Osteoblast (primary cell): ENCODE measurements around the gene ATP5F1D. TPM values are rescaled to one million over a fixed set of nuclear protein-coding genes. Genes with fewer than 3 reads are reported as not detected.
A peak's percentile ranks its signal among the peaks of the same experiment; 100 is the strongest.

ENCODE experiments used
- DNase-seq: peaks from one replicate; pipeline ENCODE4 v3.0.0; 2011; ENCODE audit warnings: low spot score, mixed read lengths; ENCODE audit not compliant: insufficient read length; ENCODE audit errors: missing footprints
- H2AFZ ChIP-seq: 2 replicates; pipeline ENCODE4 v1.6.0; 2011; ENCODE audit warnings: mild to moderate bottlenecking, low read length
- H3K27ac ChIP-seq: 2 replicates; pipeline ENCODE4 v1.5.1; 2011; ENCODE audit warnings: mild to moderate bottlenecking, low read depth, low read length, moderate library complexity
- H3K27me3 ChIP-seq: 2 replicates; pipeline ENCODE4 v1.6.0; 2012; ENCODE audit warnings: mild to moderate bottlenecking, control low read depth, inconsistent platforms, low read length, moderate library complexity; ENCODE audit not compliant: insufficient read depth
- H3K36me3 ChIP-seq: 2 replicates; pipeline ENCODE4 v1.5.1; 2011; ENCODE audit warnings: mild to moderate bottlenecking, low read length, control low read depth, moderate library complexity; ENCODE audit not compliant: insufficient read depth
- H3K4me1 ChIP-seq: 2 replicates; pipeline ENCODE4 v1.5.1; 2011; ENCODE audit warnings: mild to moderate bottlenecking, low read length, control low read depth, moderate library complexity; ENCODE audit not compliant: insufficient read depth
- H3K4me2 ChIP-seq: 2 replicates; pipeline ENCODE4 v1.6.0; 2011; ENCODE audit warnings: mild to moderate bottlenecking, low read length; ENCODE audit not compliant: insufficient read depth
- H3K4me3 ChIP-seq: fragments of 200-600 bp; sonication (generic); 3 replicates; pipeline ENCODE4 v1.5.1; 2012; ENCODE audit warnings: mild to moderate bottlenecking, low read length, inconsistent platforms; ENCODE audit not compliant: insufficient read depth
- H3K79me2 ChIP-seq: 2 replicates; pipeline ENCODE4 v1.6.0; 2012; ENCODE audit warnings: mild to moderate bottlenecking, low read length, control low read depth, inconsistent platforms; ENCODE audit not compliant: insufficient read depth
- H3K9me3 ChIP-seq: 2 replicates; pipeline ENCODE4 v1.5.1; 2011; ENCODE audit warnings: low read depth, low read length, control low read depth
- H4K20me1 ChIP-seq: 2 replicates; pipeline ENCODE4 v1.6.0; 2012; ENCODE audit warnings: mild to moderate bottlenecking, low read length, control low read depth; ENCODE audit not compliant: insufficient read depth
- CTCF ChIP-seq: IDR thresholded peaks from 2 replicates; pipeline ENCODE4 v1.5.1; 2011; ENCODE audit warnings: mild to moderate bottlenecking, low read depth, low read length, moderate library complexity; ENCODE audit errors: extremely low read depth
- total RNA-seq: library from RNA; depleted of rRNA; stranded (reverse); fragments of >200 nt; gene quantifications from 2 replicates; pipeline ENCODE4 v1.2.3, GENCODE V29; 2012

ATP5F1D gene
- total RNA-seq, 1 donor, result 13.8 TPM

GRCh38 chr19:1260749-1261537 lies 19.4 kb downstream of the ATP5F1D start:
- peak overlapping the region; percentile 80 for H3K4me3 ChIP-seq
- H3K4me2 ChIP-seq, result peak overlapping the region; percentile 89
- H4K20me1 ChIP-seq, result peaks cover 26% of the 10 kb centered on the region
- no peaks in the 10 kb centered on the region for H3K27me3 ChIP-seq
- peak overlapping the region; percentile 93 for H3K27ac ChIP-seq
- no peaks in the 10 kb centered on the region for H3K9me3 ChIP-seq
- peak overlapping the region; percentile 51 for H2AFZ ChIP-seq
- TF ChIP-seq CTCF, result no peak
- H3K36me3 ChIP-seq, result peaks cover 23% of the 10 kb centered on the region
- H3K79me2 ChIP-seq, result peaks cover 19% of the 10 kb centered on the region
- peak; percentile 100 for DNase-seq
- peaks cover 50% of the 10 kb centered on the region for H3K4me1 ChIP-seq

GRCh38 chr19:1261538-1261797 lies 19.9 kb downstream of the ATP5F1D start:
- Histone ChIP-seq H3K79me2 (peaks cover 16% of the 10 kb centered on the region), H3K4me3 (peak overlapping the region; percentile 80), H2AFZ (no peak overlapping the region), H4K20me1 (peaks cover 26% of the 10 kb centered on the region), H3K4me1 (peaks cover 53% of the 10 kb centered on the region), H3K9me3 (no peaks in the 10 kb centered on the region), H3K36me3 (peaks cover 20% of the 10 kb centered on the region), H3K4me2 (peak overlapping the region; percentile 89), H3K27ac (peak overlapping the region; percentile 93), H3K27me3 (no peaks in the 10 kb centered on the region)
- DNase-seq, result no peak
- peak; percentile 31 for TF ChIP-seq CTCF

GRCh38 chr19:1261798-1262622 lies 20.5 kb downstream of the ATP5F1D start:
- H3K4me1 ChIP-seq, result peaks cover 49% of the 10 kb centered on the region
- H3K27ac ChIP-seq, result peak overlapping the region; percentile 93
- peaks cover 23% of the 10 kb centered on the region for H4K20me1 ChIP-seq
- H3K27me3 ChIP-seq, result no peaks in the 10 kb centered on the region
- TF ChIP-seq CTCF, result no peak
- DNase-seq, result peak; percentile 91
- no peaks in the 10 kb centered on the region for H3K9me3 ChIP-seq
- H3K4me3 ChIP-seq, result peak overlapping the region; percentile 80
- peaks cover 14% of the 10 kb centered on the region for H3K36me3 ChIP-seq
- peak overlapping the region; percentile 89 for H3K4me2 ChIP-seq
- H2AFZ ChIP-seq, result no peak overlapping the region
- peaks cover 10% of the 10 kb centered on the region for H3K79me2 ChIP-seq

- no peak for TF ChIP-seq CTCF
- Histone ChIP-seq H3K9me3 (no peaks in the 10 kb centered on the region), H3K27ac (peak overlapping the region; percentile 93), H4K20me1 (peaks cover 16% of the 10 kb centered on the region), H2AFZ (no peak overlapping the region), H3K4me2 (peak overlapping the region; percentile 89), H3K4me1 (peaks cover 50% of the 10 kb centered on the region), H3K4me3 (peak overlapping the region; percentile 80), H3K36me3 (peaks cover 8% of the 10 kb centered on the region), H3K27me3 (no peaks in the 10 kb centered on the region), H3K79me2 (peaks cover 9% of the 10 kb centered on the region)
- no peak for DNase-seq
Observed at GRCh38 chr19:1262623-1263123, 21.1 kb downstream of the ATP5F1D start.
